PC-9 (cell line): Measurements from ENCODE around the gene TTC28.

ENCODE experiments used
- CTCF ChIP-seq: fragments of 200-600 bp; sonication (generic); conservative IDR thresholded peaks from 2 replicates; pipeline ENCODE4 v1.6.1; 2017; ENCODE audit warnings: mixed run types, antibody characterized with exemption, mild to moderate bottlenecking, moderate library complexity
- EZH2 ChIP-seq: fragments of 200-600 bp; sonication (generic); IDR thresholded peaks from 2 replicates; pipeline ENCODE4 v1.8.0; 2017; ENCODE audit warnings: antibody characterized with exemption, low read depth

GRCh38 chr22:28004021-28004420 lies 675.6 kb downstream of the TTC28 start:
- TF ChIP-seq CTCF (no peak), EZH2 (no peak)
